ENCODE data around the gene ADGRD1.

Gene ADGRD1

GRCh38 chr12:131114942-131115584 is 161.4 kb downstream of the ADGRD1 start:
- no peak for DNase-seq (ENCODE audit: low spot score)
- H3K9me3 ChIP-seq (replicated peaks in 1 of 2; ENCODE audit: control insufficient read depth in 2 of 2, insufficient read depth in 1 of 2, low read depth in 1 of 2, low read length in 2 of 2): no peaks in the 10 kb centered on the region
- H2AFZ ChIP-seq (ENCODE audit: low read length): no peak overlapping the region
- no peak overlapping the region for H3K18ac ChIP-seq (ENCODE audit: low read length)
- H3K27me3 ChIP-seq (ENCODE audit: control insufficient read depth in 3 of 3, insufficient read depth in 3 of 3, low read depth in 1 of 3, low read length in 3 of 3): peaks cover 0 to 3% (median 0%) of the 10 kb centered on the region in 3 experiments
- H4K91ac ChIP-seq (ENCODE audit: low read depth, low read length, poor library complexity): no peak overlapping the region
- no peak overlapping the region for H3K4me3 ChIP-seq (ENCODE audit: low read length in 2 of 2)
- H2BK120ac ChIP-seq (ENCODE audit: low read depth, low read length): no peak overlapping the region
- H3K14ac ChIP-seq (ENCODE audit: low read length): no peak overlapping the region
- no peak overlapping the region for H2BK12ac ChIP-seq (ENCODE audit: low read length)
- no peak overlapping the region for H2AK5ac ChIP-seq (ENCODE audit: low read depth, low read length)
- H3K9ac ChIP-seq (ENCODE audit: low read depth, low read length, poor library complexity): no peak overlapping the region
- H3K4me1 ChIP-seq (ENCODE audit: control insufficient read depth in 2 of 2, insufficient read depth in 1 of 2, low read depth in 1 of 2, low read length in 2 of 2): peaks cover 3 to 4% of the 10 kb centered on the region in 2 donors
- H4K8ac ChIP-seq (ENCODE audit: low read depth, low read length): no peak overlapping the region
- no CpG with 5 or more reads among the region's 18 CpGs for WGBS, 2 donors (ENCODE audit: extremely low coverage in 2 of 2, insufficient read length in 2 of 2, insufficient replicate concordance in 1 of 2)
- no peaks in the 10 kb centered on the region for H3K36me3 ChIP-seq (replicated peaks in 1 of 2; ENCODE audit: control insufficient read depth in 2 of 2, insufficient read depth in 2 of 2, low read length in 2 of 2)
- no peak overlapping the region for H3K23ac ChIP-seq (ENCODE audit: low read depth, low read length, poor library complexity)
- no peak overlapping the region for H2BK5ac ChIP-seq (ENCODE audit: low read length)
- H3K79me1 ChIP-seq (ENCODE audit: low read depth, low read length): no peaks in the 10 kb centered on the region
- no peak overlapping the region for H3K4ac ChIP-seq (ENCODE audit: low read length)
- H3K4me2 ChIP-seq (ENCODE audit: insufficient read depth, low read length, poor library complexity, severe bottlenecking): no peak overlapping the region
- no peak overlapping the region for H3K27ac ChIP-seq (replicated peaks; ENCODE audit: low read length)
- H2BK15ac ChIP-seq (ENCODE audit: low read length): no peak overlapping the region

GRCh38 chr12:131115766-131116467 is 162.2 kb downstream of the ADGRD1 start:
- Histone ChIP-seq H3K27ac (replicated peaks; ENCODE audit: low read length) (no peak overlapping the region), H2BK12ac (ENCODE audit: low read length) (no peak overlapping the region), H3K27me3 (ENCODE audit: control insufficient read depth in 3 of 3, insufficient read depth in 3 of 3, low read depth in 1 of 3, low read length in 3 of 3) (peaks cover 0 to 3% (median 0%) of the 10 kb centered on the region in 3 experiments), H3K9me3 (replicated peaks in 1 of 2; ENCODE audit: control insufficient read depth in 2 of 2, insufficient read depth in 1 of 2, low read depth in 1 of 2, low read length in 2 of 2) (no peaks in the 10 kb centered on the region), H2AFZ (ENCODE audit: low read length) (peak overlapping the region; percentile 17), H3K18ac (ENCODE audit: low read length) (no peak overlapping the region), H3K14ac (ENCODE audit: low read length) (no peak overlapping the region), H3K4me2 (ENCODE audit: insufficient read depth, low read length, poor library complexity, severe bottlenecking) (no peak overlapping the region), H4K8ac (ENCODE audit: low read depth, low read length) (no peak overlapping the region), H3K36me3 (replicated peaks in 1 of 2; ENCODE audit: control insufficient read depth in 2 of 2, insufficient read depth in 2 of 2, low read length in 2 of 2) (no peaks in the 10 kb centered on the region), H3K4me3 (ENCODE audit: low read length in 2 of 2) (no peak overlapping the region), H2BK5ac (ENCODE audit: low read length) (no peak overlapping the region), H2AK5ac (ENCODE audit: low read depth, low read length) (no peak overlapping the region), H3K9ac (ENCODE audit: low read depth, low read length, poor library complexity) (no peak overlapping the region), H2BK15ac (ENCODE audit: low read length) (no peak overlapping the region), H3K23ac (ENCODE audit: low read depth, low read length, poor library complexity) (no peak overlapping the region), H3K4ac (ENCODE audit: low read length) (no peak overlapping the region), H2BK120ac (ENCODE audit: low read depth, low read length) (no peak overlapping the region), H3K4me1 (ENCODE audit: control insufficient read depth in 2 of 2, insufficient read depth in 1 of 2, low read depth in 1 of 2, low read length in 2 of 2) (peaks cover 3 to 4% of the 10 kb centered on the region in 2 donors), H3K79me1 (ENCODE audit: low read depth, low read length) (no peaks in the 10 kb centered on the region), H4K91ac (ENCODE audit: low read depth, low read length, poor library complexity) (no peak overlapping the region)
- WGBS, 2 donors (ENCODE audit: extremely low coverage in 2 of 2, insufficient read length in 2 of 2, insufficient replicate concordance in 1 of 2): no CpG with 5 or more reads among the region's 8 CpGs
- no peak for DNase-seq (ENCODE audit: low spot score)

GRCh38 chr12:131116468-131117117 is 162.9 kb downstream of the ADGRD1 start:
- peaks cover 3 to 4% of the 10 kb centered on the region in 2 donors for H3K4me1 ChIP-seq (ENCODE audit: control insufficient read depth in 2 of 2, insufficient read depth in 1 of 2, low read depth in 1 of 2, low read length in 2 of 2)
- no peak overlapping the region for H2BK15ac ChIP-seq (ENCODE audit: low read length)
- no peak overlapping the region for H3K23ac ChIP-seq (ENCODE audit: low read depth, low read length, poor library complexity)
- no CpG with 5 or more reads among the region's 15 CpGs for WGBS, 2 donors (ENCODE audit: extremely low coverage in 2 of 2, insufficient read length in 2 of 2, insufficient replicate concordance in 1 of 2)
- no peak overlapping the region for H3K27ac ChIP-seq (replicated peaks; ENCODE audit: low read length)
- no peak overlapping the region for H4K91ac ChIP-seq (ENCODE audit: low read depth, low read length, poor library complexity)
- peak overlapping the region; percentile 17 for H2AFZ ChIP-seq (ENCODE audit: low read length)
- H3K4me3 ChIP-seq (ENCODE audit: low read length in 2 of 2): no peak overlapping the region
- H2BK5ac ChIP-seq (ENCODE audit: low read length): no peak overlapping the region
- H3K27me3 ChIP-seq (ENCODE audit: control insufficient read depth in 3 of 3, insufficient read depth in 3 of 3, low read depth in 1 of 3, low read length in 3 of 3): peaks cover 0 to 3% (median 0%) of the 10 kb centered on the region in 3 experiments
- H3K4me2 ChIP-seq (ENCODE audit: insufficient read depth, low read length, poor library complexity, severe bottlenecking): no peak overlapping the region
- H3K36me3 ChIP-seq (replicated peaks in 1 of 2; ENCODE audit: control insufficient read depth in 2 of 2, insufficient read depth in 2 of 2, low read length in 2 of 2): no peaks in the 10 kb centered on the region
- no peak overlapping the region for H2BK12ac ChIP-seq (ENCODE audit: low read length)
- H3K9me3 ChIP-seq (replicated peaks in 1 of 2; ENCODE audit: control insufficient read depth in 2 of 2, insufficient read depth in 1 of 2, low read depth in 1 of 2, low read length in 2 of 2): no peaks in the 10 kb centered on the region
- H3K14ac ChIP-seq (ENCODE audit: low read length): no peak overlapping the region
- H3K18ac ChIP-seq (ENCODE audit: low read length): no peak overlapping the region
- no peak overlapping the region for H2AK5ac ChIP-seq (ENCODE audit: low read depth, low read length)
- H2BK120ac ChIP-seq (ENCODE audit: low read depth, low read length): no peak overlapping the region
- H3K4ac ChIP-seq (ENCODE audit: low read length): no peak overlapping the region
- H3K9ac ChIP-seq (ENCODE audit: low read depth, low read length, poor library complexity): no peak overlapping the region
- no peaks in the 10 kb centered on the region for H3K79me1 ChIP-seq (ENCODE audit: low read depth, low read length)
- DNase-seq (ENCODE audit: low spot score): no peak
- no peak overlapping the region for H4K8ac ChIP-seq (ENCODE audit: low read depth, low read length)

Data from neuronal stem cell (in vitro differentiated cells).